ENCODE data around the gene HDAC1. TPM values are rescaled to one million over a fixed set of nuclear protein-coding genes. Genes with fewer than 3 reads are reported as not detected.

The HDAC1 gene
- total and polyA plus RNA-seq, 10 of the 15 experiments (the other 5 are each of a cell fraction or from before 2014, with no cell fraction given) = 147 to 331 (median 168) TPM

DNA sequence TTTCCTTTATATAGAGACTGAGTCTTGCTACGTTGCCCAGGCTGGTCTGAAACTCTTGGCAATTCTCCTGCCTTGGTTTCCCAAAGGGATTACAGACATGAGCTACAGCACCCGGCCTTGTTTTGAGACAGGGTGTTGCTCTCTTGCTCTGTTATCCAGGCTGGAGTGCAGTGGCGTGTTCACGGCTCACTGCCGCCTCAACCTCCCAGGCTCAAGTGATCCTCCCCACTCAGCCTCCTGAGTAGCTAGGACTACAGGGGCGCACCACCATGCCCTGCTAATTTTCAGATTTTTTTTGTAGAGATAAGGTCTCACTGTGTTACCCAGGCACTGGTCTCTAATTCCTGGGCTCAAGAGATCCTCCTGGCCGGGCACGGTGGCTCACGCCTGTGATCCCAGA is 26.0 kb upstream of the HDAC1 start:
- Histone ChIP-seq H3K4me1 (ENCODE audit: control insufficient read depth, insufficient read depth, low read length) (peaks cover 27% of the 10 kb centered on the region), H3K4me2 (ENCODE audit: control insufficient read depth, insufficient read depth) (no peak overlapping the region), H3K79me2 (ENCODE audit: control insufficient read depth, insufficient read depth, low read length) (peaks cover 20% of the 10 kb centered on the region), H3K36me3 (ENCODE audit: control insufficient read depth in 2 of 2, insufficient read depth in 2 of 2, low read length in 1 of 2) (peaks cover 0 to 5% of the 10 kb centered on the region in 2 experiments; a peak in 1 of 4 replicates), H2AFZ (ENCODE audit: control insufficient read depth, low read depth, low read length) (no peak overlapping the region), H3K4me3 (no peak overlapping the region), H3K9ac (ENCODE audit: control insufficient read depth, insufficient read depth, low read length) (no peak overlapping the region), H4K20me1 (ENCODE audit: control insufficient read depth, insufficient read depth) (no peaks in the 10 kb centered on the region), H3K27me3 (replicated peaks in 1 of 2; ENCODE audit: control insufficient read depth in 2 of 2, insufficient read depth in 2 of 2, low read length in 1 of 2) (no peaks in the 10 kb centered on the region), H3K27ac (ENCODE audit: control insufficient read depth, insufficient read depth) (no peak overlapping the region), H3K9me3 (replicated peaks; ENCODE audit: control insufficient read depth, insufficient read depth, low read length) (no peaks in the 10 kb centered on the region; the same call in 2 of the 3 replicates)
- BruUV-seq (replicated peaks) = no TSS peak
- in situ Hi-C loops (cut with MboI) (no loop called here), intact Hi-C loops (cut with micrococcal nuclease; ENCODE audit: unreplicated experiment) (no loop called here)
- ChIA-PET POLR2A (interaction anchor here (0.6 to 2.0 kb wide), 4 partner anchors 10 to 261 kb away, joined by 3 to 5 read pairs (median 3); partner anchors contain the start of gene LCK), SMC1A (ENCODE audit: uncharacterized antibody, unreplicated experiment) (interaction anchor here (1.4 to 1.9 kb wide), 2 partner anchors 17 to 25 kb away, joined by 3 to 5 read pairs; no protein-coding TSS in a partner anchor), CTCF (interaction anchor here (1.0 to 1.8 kb wide), 2 partner anchors 17 to 51 kb away, joined by 4 to 8 read pairs; no protein-coding TSS in a partner anchor), RAD21 (ENCODE audit: unreplicated experiment) (no interaction called here)
- FAIRE-seq (no peak), ATAC-seq (no peak), DNase-seq (ENCODE audit: low read depth, low spot score) (no peak)
- WGBS (ENCODE audit: insufficient coverage, insufficient replicate concordance, low lambda C conversion rate, missing lambda C conversion rate) = 94% methylated on average over 9 of the region's 9 CpGs
- no peak for TF ChIP-seq MTA2 (IDR thresholded peaks at IDR 0.05; ENCODE audit: low read depth)
- TF ChIP-seq IRF4 (IDR thresholded peaks at IDR 0.05; ENCODE audit: low read depth, low read length) = no peak
- TF ChIP-seq TCF12 (IDR thresholded peaks at IDR 0.05; ENCODE audit: low read depth, low read length) = no peak
- TF ChIP-seq, protein P1, sequence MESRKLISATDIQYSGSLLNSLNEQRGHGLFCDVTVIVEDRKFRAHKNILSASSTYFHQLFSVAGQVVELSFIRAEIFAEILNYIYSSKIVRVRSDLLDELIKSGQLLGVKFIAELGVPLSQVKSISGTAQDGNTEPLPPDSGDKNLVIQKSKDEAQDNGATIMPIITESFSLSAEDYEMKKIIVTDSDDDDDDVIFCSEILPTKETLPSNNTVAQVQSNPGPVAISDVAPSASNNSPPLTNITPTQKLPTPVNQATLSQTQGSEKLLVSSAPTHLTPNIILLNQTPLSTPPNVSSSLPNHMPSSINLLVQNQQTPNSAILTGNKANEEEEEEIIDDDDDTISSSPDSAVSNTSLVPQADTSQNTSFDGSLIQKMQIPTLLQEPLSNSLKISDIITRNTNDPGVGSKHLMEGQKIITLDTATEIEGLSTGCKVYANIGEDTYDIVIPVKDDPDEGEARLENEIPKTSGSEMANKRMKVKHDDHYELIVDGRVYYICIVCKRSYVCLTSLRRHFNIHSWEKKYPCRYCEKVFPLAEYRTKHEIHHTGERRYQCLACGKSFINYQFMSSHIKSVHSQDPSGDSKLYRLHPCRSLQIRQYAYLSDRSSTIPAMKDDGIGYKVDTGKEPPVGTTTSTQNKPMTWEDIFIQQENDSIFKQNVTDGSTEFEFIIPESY (IDR thresholded peaks at IDR 0.05) = no peak
- no peak for TF ChIP-seq BCL11A (IDR thresholded peaks at IDR 0.05; ENCODE audit: low read depth, low read length)
- TF ChIP-seq, protein P2, sequence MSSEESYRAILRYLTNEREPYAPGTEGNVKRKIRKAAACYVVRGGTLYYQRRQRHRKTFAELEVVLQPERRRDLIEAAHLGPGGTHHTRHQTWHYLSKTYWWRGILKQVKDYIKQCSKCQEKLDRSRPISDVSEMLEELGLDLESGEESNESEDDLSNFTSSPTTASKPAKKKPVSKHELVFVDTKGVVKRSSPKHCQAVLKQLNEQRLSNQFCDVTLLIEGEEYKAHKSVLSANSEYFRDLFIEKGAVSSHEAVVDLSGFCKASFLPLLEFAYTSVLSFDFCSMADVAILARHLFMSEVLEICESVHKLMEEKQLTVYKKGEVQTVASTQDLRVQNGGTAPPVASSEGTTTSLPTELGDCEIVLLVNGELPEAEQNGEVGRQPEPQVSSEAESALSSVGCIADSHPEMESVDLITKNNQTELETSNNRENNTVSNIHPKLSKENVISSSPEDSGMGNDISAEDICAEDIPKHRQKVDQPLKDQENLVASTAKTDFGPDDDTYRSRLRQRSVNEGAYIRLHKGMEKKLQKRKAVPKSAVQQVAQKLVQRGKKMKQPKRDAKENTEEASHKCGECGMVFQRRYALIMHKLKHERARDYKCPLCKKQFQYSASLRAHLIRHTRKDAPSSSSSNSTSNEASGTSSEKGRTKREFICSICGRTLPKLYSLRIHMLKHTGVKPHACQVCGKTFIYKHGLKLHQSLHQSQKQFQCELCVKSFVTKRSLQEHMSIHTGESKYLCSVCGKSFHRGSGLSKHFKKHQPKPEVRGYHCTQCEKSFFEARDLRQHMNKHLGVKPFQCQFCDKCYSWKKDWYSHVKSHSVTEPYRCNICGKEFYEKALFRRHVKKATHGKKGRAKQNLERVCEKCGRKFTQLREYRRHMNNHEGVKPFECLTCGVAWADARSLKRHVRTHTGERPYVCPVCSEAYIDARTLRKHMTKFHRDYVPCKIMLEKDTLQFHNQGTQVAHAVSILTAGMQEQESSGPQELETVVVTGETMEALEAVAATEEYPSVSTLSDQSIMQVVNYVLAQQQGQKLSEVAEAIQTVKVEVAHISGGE (CRISPR knock-in tag; IDR thresholded peaks at IDR 0.05) = no peak
- TF ChIP-seq TCF3 (IDR thresholded peaks at IDR 0.05; ENCODE audit: borderline replicate concordance, insufficient read depth, low read depth, low read length) = no peak
- no peak for TF ChIP-seq SIN3A (IDR thresholded peaks at IDR 0.05; ENCODE audit: low read depth, low read length)
- TF ChIP-seq, protein P3, sequence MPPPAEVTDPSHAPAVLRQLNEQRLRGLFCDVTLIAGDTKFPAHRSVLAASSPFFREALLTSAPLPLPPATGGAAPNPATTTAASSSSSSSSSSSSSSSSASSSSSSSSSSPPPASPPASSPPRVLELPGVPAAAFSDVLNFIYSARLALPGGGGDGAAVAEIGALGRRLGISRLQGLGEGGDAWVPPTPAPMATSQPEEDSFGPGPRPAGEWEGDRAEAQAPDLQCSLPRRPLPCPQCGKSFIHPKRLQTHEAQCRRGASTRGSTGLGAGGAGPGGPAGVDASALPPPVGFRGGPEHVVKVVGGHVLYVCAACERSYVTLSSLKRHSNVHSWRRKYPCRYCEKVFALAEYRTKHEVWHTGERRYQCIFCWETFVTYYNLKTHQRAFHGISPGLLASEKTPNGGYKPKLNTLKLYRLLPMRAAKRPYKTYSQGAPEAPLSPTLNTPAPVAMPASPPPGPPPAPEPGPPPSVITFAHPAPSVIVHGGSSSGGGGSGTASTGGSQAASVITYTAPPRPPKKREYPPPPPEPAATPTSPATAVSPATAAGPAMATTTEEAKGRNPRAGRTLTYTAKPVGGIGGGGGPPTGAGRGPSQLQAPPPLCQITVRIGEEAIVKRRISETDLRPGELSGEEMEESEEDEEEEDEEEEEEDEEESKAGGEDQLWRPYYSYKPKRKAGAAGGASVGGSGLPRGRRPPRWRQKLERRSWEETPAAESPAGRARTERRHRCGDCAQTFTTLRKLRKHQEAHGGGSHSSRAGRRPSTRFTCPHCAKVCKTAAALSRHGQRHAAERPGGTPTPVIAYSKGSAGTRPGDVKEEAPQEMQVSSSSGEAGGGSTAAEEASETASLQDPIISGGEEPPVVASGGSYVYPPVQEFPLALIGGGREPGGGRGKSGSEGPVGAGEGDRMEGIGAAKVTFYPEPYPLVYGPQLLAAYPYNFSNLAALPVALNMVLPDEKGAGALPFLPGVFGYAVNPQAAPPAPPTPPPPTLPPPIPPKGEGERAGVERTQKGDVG (CRISPR knock-in tag; IDR thresholded peaks at IDR 0.05) = no peak
- no peak for TF ChIP-seq IKZF2 (IDR thresholded peaks at IDR 0.05)
- TF ChIP-seq NFYB (IDR thresholded peaks at IDR 0.05; ENCODE audit: insufficient read depth, low read depth, low read length) = no peak

Data from GM12878 (cell line).